GM12878 (cell line): ENCODE data around the gene PKLR. TPM values are rescaled to one million over a fixed set of nuclear protein-coding genes. Genes with fewer than 3 reads are reported as not detected.

ENCODE experiments used
- BMI1 ChIP-seq: fragments of 450-650 bp; IDR thresholded peaks from 2 replicates; pipeline ENCODE4 v1.6.1; 2016; ENCODE audit warnings: mild to moderate bottlenecking, moderate library complexity, borderline replicate concordance
- CEBPB ChIP-seq, 2 experiments: fragments of 150-350 bp in 1 of 2; IDR thresholded peaks; 2 replicates each; pipeline ENCODE4 v1.6.1; 2012 to 2014; ENCODE audit warnings: low read depth in 2 of 2, low read length in 2 of 2, borderline replicate concordance in 1 of 2, inconsistent platforms in 1 of 2
- DPF2 ChIP-seq: fragments of 450-650 bp; IDR thresholded peaks from 2 replicates; pipeline ENCODE4 v1.6.1; 2017; ENCODE audit warnings: mild to moderate bottlenecking
- E2F8 ChIP-seq: fragments of 450-650 bp; IDR thresholded peaks from 2 replicates; pipeline ENCODE4 v1.6.1; 2018; ENCODE audit warnings: mild to moderate bottlenecking, low read depth, moderate library complexity; ENCODE audit not compliant: partially characterized antibody
- E4F1 ChIP-seq: fragments of 450-650 bp; IDR thresholded peaks from 2 replicates; pipeline ENCODE4 v1.6.1; 2018; ENCODE audit warnings: borderline replicate concordance, mild to moderate bottlenecking; ENCODE audit not compliant: partially characterized antibody
- FOXK2 ChIP-seq: fragments of 450-650 bp; IDR thresholded peaks from 2 replicates; pipeline ENCODE4 v1.6.1; 2017; ENCODE audit warnings: mild to moderate bottlenecking, moderate library complexity
- IKZF1 ChIP-seq: fragments of 450-650 bp; conservative IDR thresholded peaks from 2 replicates; pipeline ENCODE4 v1.6.1; 2017; ENCODE audit warnings: antibody characterized with exemption, mild to moderate bottlenecking
- KLF5 ChIP-seq: fragments of 450-650 bp; IDR thresholded peaks from 2 replicates; pipeline ENCODE4 v1.6.1; 2014; ENCODE audit warnings: mild to moderate bottlenecking; ENCODE audit not compliant: partially characterized antibody
- MYB ChIP-seq: fragments of 150-350 bp; IDR thresholded peaks from 2 replicates; pipeline ENCODE4 v1.6.1; 2014; ENCODE audit warnings: mild to moderate bottlenecking, low read depth, low read length, borderline replicate concordance
- NFYB ChIP-seq: IDR thresholded peaks from 2 replicates; pipeline ENCODE4 v1.6.1; 2011; ENCODE audit warnings: low read depth, mild to moderate bottlenecking, low read length, improper control_type of control experiment, moderate library complexity; ENCODE audit not compliant: insufficient read depth
- NRF1 ChIP-seq: conservative IDR thresholded peaks from 2 replicates; pipeline ENCODE4 v1.6.1; 2011; ENCODE audit warnings: mild to moderate bottlenecking, low read depth, low read length, improper control_type of control experiment
- POLR2AphosphoS2 ChIP-seq: IDR thresholded peaks from 2 replicates; pipeline ENCODE4 v1.6.1; 2011; ENCODE audit warnings: low read depth, mild to moderate bottlenecking, low read length, improper control_type of control experiment, moderate library complexity
- RFX5 ChIP-seq: IDR thresholded peaks from 2 replicates; pipeline ENCODE4 v1.6.1; 2011; ENCODE audit warnings: low read depth, low read length, improper control_type of control experiment
- SUZ12 ChIP-seq: fragments of 200-600 bp; sonication (generic); IDR thresholded peaks from one replicate; pipeline ENCODE4 v1.6.1; 2018; ENCODE audit warnings: antibody characterized with exemption, mild to moderate bottlenecking; ENCODE audit not compliant: unreplicated experiment
- ZNF274 ChIP-seq: IDR thresholded peaks from one replicate; pipeline ENCODE4 v1.8.0; 2011; ENCODE audit not compliant: insufficient read length, insufficient read depth
- ZNF622 ChIP-seq: fragments of 450-650 bp; IDR thresholded peaks from 2 replicates; pipeline ENCODE4 v1.6.1; 2017; ENCODE audit warnings: mild to moderate bottlenecking, inconsistent platforms
- polyA plus RNA-seq, 11 experiments: library from polyadenylated mRNA; depleted of rRNA in 4 of 11; unstranded in 6 of 11; stranded (reverse) in 5 of 11; fragments of >200 nt; fragmentation: Nextera tagmentation in 4 of 11; fragmentation: Illumina TruSeq in 1 of 11; extraction: Ambion mirVana in 4 of 11; extraction: Trizol in 1 of 11; gene quantifications; 1 replicate in 1 of 11; 2 replicates in 10 of 11; pipeline versions ENCODE4 v1.2.1 to v1.2.3, GENCODE V29; 2011 to 2016; ENCODE audit warnings: inconsistent platforms in 2 of 11, missing spikeins in 2 of 11, low read depth in 1 of 11
- total RNA-seq, 4 experiments: library from RNA; depleted of rRNA in 3 of 4; stranded (reverse); fragments of >200 nt in 3 of 4; fragmentation: Illumina TruSeq in 1 of 4; extraction: Trizol in 1 of 4; gene quantifications; 2 replicates each; pipeline versions ENCODE4 v1.2.1 to v1.2.3, GENCODE V29; 2013 to 2021
- TF ChIP-seq, protein P1 (sequence below): IDR thresholded peaks from 2 replicates; pipeline ENCODE4 v1.6.1; 2011; ENCODE audit warnings: borderline replicate concordance, low read depth, mild to moderate bottlenecking, moderate library complexity, low read length; ENCODE audit not compliant: insufficient read depth, poor library complexity, severe bottlenecking
- TF ChIP-seq, protein P2 (sequence below): IDR thresholded peaks from 2 replicates; pipeline ENCODE4 v1.6.1; 2012; ENCODE audit warnings: low read length, inconsistent platforms
- TF ChIP-seq, protein P3 (sequence below): IDR thresholded peaks from 2 replicates; pipeline ENCODE4 v1.6.1; 2011; ENCODE audit warnings: borderline replicate concordance, low read depth, mild to moderate bottlenecking, moderate library complexity, mixed read lengths, low read length; ENCODE audit not compliant: insufficient read depth; ENCODE audit errors: extremely low read length

The PKLR gene
- total and polyA plus RNA-seq, 10 of the 15 experiments (the other 5 are each of a cell fraction or from before 2014, with no cell fraction given), result 0.04 to 0.15 (median 0.08) TPM; not detected in 7

- TF ChIP-seq, protein P1, sequence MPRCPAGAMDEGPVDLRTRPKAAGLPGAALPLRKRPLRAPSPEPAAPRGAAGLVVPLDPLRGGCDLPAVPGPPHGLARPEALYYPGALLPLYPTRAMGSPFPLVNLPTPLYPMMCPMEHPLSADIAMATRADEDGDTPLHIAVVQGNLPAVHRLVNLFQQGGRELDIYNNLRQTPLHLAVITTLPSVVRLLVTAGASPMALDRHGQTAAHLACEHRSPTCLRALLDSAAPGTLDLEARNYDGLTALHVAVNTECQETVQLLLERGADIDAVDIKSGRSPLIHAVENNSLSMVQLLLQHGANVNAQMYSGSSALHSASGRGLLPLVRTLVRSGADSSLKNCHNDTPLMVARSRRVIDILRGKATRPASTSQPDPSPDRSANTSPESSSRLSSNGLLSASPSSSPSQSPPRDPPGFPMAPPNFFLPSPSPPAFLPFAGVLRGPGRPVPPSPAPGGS, result no peak
- TF ChIP-seq KLF5, result no peak
- TF ChIP-seq DPF2, result no peak
- TF ChIP-seq, protein P2, sequence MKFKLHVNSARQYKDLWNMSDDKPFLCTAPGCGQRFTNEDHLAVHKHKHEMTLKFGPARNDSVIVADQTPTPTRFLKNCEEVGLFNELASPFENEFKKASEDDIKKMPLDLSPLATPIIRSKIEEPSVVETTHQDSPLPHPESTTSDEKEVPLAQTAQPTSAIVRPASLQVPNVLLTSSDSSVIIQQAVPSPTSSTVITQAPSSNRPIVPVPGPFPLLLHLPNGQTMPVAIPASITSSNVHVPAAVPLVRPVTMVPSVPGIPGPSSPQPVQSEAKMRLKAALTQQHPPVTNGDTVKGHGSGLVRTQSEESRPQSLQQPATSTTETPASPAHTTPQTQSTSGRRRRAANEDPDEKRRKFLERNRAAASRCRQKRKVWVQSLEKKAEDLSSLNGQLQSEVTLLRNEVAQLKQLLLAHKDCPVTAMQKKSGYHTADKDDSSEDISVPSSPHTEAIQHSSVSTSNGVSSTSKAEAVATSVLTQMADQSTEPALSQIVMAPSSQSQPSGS, result no peak
- peak; percentile 97 for TF ChIP-seq E4F1
- no peak for TF ChIP-seq ZNF274
- TF ChIP-seq, protein P3, sequence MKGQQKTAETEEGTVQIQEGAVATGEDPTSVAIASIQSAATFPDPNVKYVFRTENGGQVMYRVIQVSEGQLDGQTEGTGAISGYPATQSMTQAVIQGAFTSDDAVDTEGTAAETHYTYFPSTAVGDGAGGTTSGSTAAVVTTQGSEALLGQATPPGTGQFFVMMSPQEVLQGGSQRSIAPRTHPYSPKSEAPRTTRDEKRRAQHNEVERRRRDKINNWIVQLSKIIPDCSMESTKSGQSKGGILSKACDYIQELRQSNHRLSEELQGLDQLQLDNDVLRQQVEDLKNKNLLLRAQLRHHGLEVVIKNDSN, result peak; percentile 81
- no peak for TF ChIP-seq BMI1
- TF ChIP-seq RFX5, result peak; percentile 86
- TF ChIP-seq NRF1, result 0 out of 2 replicates have a peak, but pooled peaks have one; percentile 7
- no peak for TF ChIP-seq FOXK2
- TF ChIP-seq SUZ12, result no peak
- TF ChIP-seq ZNF622, result no peak
- TF ChIP-seq NFYB, result peak; percentile 94
- TF ChIP-seq IKZF1, result peak; percentile 95
- no peak for TF ChIP-seq MYB
- 0 out of 2 replicates have a peak, but pooled peaks have one; percentile 30 for TF ChIP-seq POLR2AphosphoS2
- peak; percentile 62 for TF ChIP-seq E2F8
- TF ChIP-seq CEBPB (IDR thresholded peaks at IDR 0.05; ENCODE audit: borderline replicate concordance in 1 of 2, low read depth in 2 of 2, low read length in 2 of 2), result no peak
Observed at GRCh38 chr1:155308493-155309422, 7.5 kb upstream of the PKLR start, which contains the start of gene FDPS (continued).
